Ovary (tissue), 3 donors: ENCODE measurements around the gene YBX2.

Source experiments
- EP300 ChIP-seq: sonication (generic); formaldehyde crosslinking; IDR thresholded peaks from one replicate; pipeline ENCODE4 v1.6.1; 2017; ENCODE audit warnings: antibody characterized with exemption
- POLR2A ChIP-seq: fragments of 450-650 bp; IDR thresholded peaks from one replicate; pipeline ENCODE4 v1.6.1; 2017; ENCODE audit warnings: antibody characterized with exemption, mild to moderate bottlenecking, moderate library complexity
- TF ChIP-seq, protein P1 (sequence below), 3 donors: fragments of 450-650 bp in 2 of 3; fragments of 200-600 bp in 1 of 3; IDR thresholded peaks; one replicate each; pipeline versions ENCODE4 v1.5.1 to v1.8.0; 2016 to 2022; ENCODE audit warnings: antibody characterized with exemption in 3 of 3, mild to moderate bottlenecking in 1 of 3
- donor health status: DM: no; HTN: no; CAD: no.

DNA sequence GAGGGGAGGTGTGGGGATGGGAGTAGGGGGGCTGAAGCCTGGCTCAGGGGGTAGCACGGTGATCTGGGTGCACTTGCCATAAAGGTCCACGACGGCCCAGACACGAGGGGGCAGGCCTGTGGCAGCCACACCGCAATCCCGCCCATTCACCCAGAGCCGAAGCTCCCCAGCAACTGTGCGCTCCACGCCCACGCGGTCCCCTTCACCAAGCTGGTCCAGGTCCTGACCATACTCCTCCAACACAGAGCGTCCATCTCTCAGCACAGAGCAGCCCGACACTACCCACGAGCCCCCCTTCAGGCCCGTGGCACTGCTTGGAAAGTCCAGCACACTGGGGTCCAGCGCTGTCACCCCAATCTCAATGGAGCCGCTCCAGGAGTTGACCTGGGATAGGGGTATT, 33.1 kb upstream of the YBX2 start:
- TF ChIP-seq, protein P1, sequence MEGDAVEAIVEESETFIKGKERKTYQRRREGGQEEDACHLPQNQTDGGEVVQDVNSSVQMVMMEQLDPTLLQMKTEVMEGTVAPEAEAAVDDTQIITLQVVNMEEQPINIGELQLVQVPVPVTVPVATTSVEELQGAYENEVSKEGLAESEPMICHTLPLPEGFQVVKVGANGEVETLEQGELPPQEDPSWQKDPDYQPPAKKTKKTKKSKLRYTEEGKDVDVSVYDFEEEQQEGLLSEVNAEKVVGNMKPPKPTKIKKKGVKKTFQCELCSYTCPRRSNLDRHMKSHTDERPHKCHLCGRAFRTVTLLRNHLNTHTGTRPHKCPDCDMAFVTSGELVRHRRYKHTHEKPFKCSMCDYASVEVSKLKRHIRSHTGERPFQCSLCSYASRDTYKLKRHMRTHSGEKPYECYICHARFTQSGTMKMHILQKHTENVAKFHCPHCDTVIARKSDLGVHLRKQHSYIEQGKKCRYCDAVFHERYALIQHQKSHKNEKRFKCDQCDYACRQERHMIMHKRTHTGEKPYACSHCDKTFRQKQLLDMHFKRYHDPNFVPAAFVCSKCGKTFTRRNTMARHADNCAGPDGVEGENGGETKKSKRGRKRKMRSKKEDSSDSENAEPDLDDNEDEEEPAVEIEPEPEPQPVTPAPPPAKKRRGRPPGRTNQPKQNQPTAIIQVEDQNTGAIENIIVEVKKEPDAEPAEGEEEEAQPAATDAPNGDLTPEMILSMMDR (IDR thresholded peaks at IDR 0.05): no peak
- TF ChIP-seq POLR2A (no peak), EP300 (no peak)
